GM12878 (cell line): ENCODE data around the gene SMARCB1. TPM values are rescaled to one million over a fixed set of nuclear protein-coding genes. Genes with fewer than 3 reads are reported as not detected.

Experiments
- BCL3 ChIP-seq: IDR thresholded peaks from 2 replicates; pipeline ENCODE4 v1.6.1; 2011; ENCODE audit warnings: borderline replicate concordance, low read depth, mild to moderate bottlenecking, moderate library complexity, low read length; ENCODE audit not compliant: insufficient read depth, poor library complexity, severe bottlenecking
- EED ChIP-seq: sonication (generic); IDR thresholded peaks from 2 replicates; pipeline ENCODE4 v1.6.1; 2016; ENCODE audit warnings: antibody characterized with exemption, low read depth
- MLLT1 ChIP-seq: fragments of 450-650 bp; IDR thresholded peaks from 2 replicates; pipeline ENCODE4 v1.6.1; 2016; ENCODE audit warnings: mild to moderate bottlenecking
- NR2C1 ChIP-seq: fragments of 450-650 bp; IDR thresholded peaks from 2 replicates; pipeline ENCODE4 v1.6.1; 2017; ENCODE audit warnings: antibody characterized with exemption, mild to moderate bottlenecking, moderate library complexity
- RB1 ChIP-seq: fragments of 450-650 bp; formaldehyde crosslinking; IDR thresholded peaks from 2 replicates; pipeline ENCODE4 v1.6.1; 2017; ENCODE audit warnings: mild to moderate bottlenecking, borderline replicate concordance
- REST ChIP-seq: IDR thresholded peaks from 2 replicates; pipeline ENCODE4 v1.6.1; 2012; ENCODE audit warnings: mild to moderate bottlenecking, low read depth, low read length
- polyA plus RNA-seq, 11 experiments: library from polyadenylated mRNA; depleted of rRNA in 4 of 11; unstranded in 6 of 11; stranded (reverse) in 5 of 11; fragments of >200 nt; fragmentation: Nextera tagmentation in 4 of 11; fragmentation: Illumina TruSeq in 1 of 11; extraction: Ambion mirVana in 4 of 11; extraction: Trizol in 1 of 11; gene quantifications; 1 replicate in 1 of 11; 2 replicates in 10 of 11; pipeline versions ENCODE4 v1.2.1 to v1.2.3, GENCODE V29; 2011 to 2016; ENCODE audit warnings: inconsistent platforms in 2 of 11, missing spikeins in 2 of 11, low read depth in 1 of 11
- total RNA-seq, 4 experiments: library from RNA; depleted of rRNA in 3 of 4; stranded (reverse); fragments of >200 nt in 3 of 4; fragmentation: Illumina TruSeq in 1 of 4; extraction: Trizol in 1 of 4; gene quantifications; 2 replicates each; pipeline versions ENCODE4 v1.2.1 to v1.2.3, GENCODE V29; 2013 to 2021

SMARCB1 gene
- total and polyA plus RNA-seq, 10 of the 15 experiments (the other 5 are each of a cell fraction or from before 2014, with no cell fraction given), result 9.1 to 215 (median 183) TPM

- TF ChIP-seq REST, result no peak
- no peak for TF ChIP-seq BCL3
- TF ChIP-seq MLLT1, result no peak
- no peak for TF ChIP-seq EED
- no peak for TF ChIP-seq NR2C1
- no peak for TF ChIP-seq RB1
- TF ChIP-seq, all 136 proteins: peak for 0
Measured at GRCh38 chr22:23847991-23848864, 61.5 kb downstream of the SMARCB1 start (continued).
